Smooth muscle cell of the umbilical artery (primary cell): ENCODE results near the gene SOCS3. TPM values are rescaled to one million over a fixed set of nuclear protein-coding genes. Genes with fewer than 3 reads are reported as not detected.

ENCODE experiments used
- total RNA-seq: library from RNA; depleted of rRNA; stranded (reverse); fragments of >200 nt; gene quantifications from 2 replicates; pipeline ENCODE4 v1.2.3, GENCODE V29; 2014

Gene SOCS3
- 10.2 and 81.4 TPM in 2 replicates for total RNA-seq

GRCh38 chr17:78359997-78360370, at the start of gene SOCS3:
TSS of gene SOCS3 (minus strand) at chr17:78360077. CDS start at chr17:78359095, 982 bp downstream.

GRCh38 chr17:78378225-78379130, 18.6 kb upstream of the SOCS3 start, which contains the start of gene PGS1:
TSS of gene PGS1 (plus strand) at chr17:78378649. CDS start at chr17:78378666, 17 bp downstream.

Other genes starting within 250 kb of the SOCS3 start
- gene TMC6, start 231.3 kb downstream of the SOCS3 start, total RNA-seq, result 0.42 and 1.2 TPM in 2 replicates
- not detected in 2 replicates for gene TMC8, start 229.3 kb downstream of the SOCS3 start, total RNA-seq
- not detected in 2 replicates for gene C17orf99, start 213.7 kb downstream of the SOCS3 start, total RNA-seq
- 17.8 and 32.0 TPM in 2 replicates for gene SYNGR2, start 191.5 kb downstream of the SOCS3 start, total RNA-seq
- gene TK1, start 173.0 kb downstream of the SOCS3 start, total RNA-seq, result 15.1 and 45.9 TPM in 2 replicates
- gene AFMID, start 172.7 kb downstream of the SOCS3 start, total RNA-seq, result 24.6 and 26.4 TPM in 2 replicates
- 4.8 and 21.0 TPM in 2 replicates for gene BIRC5, start 145.8 kb downstream of the SOCS3 start, total RNA-seq
- gene TMEM235, start 128.4 kb downstream of the SOCS3 start, total RNA-seq, result not detected in 2 replicates
- 35.7 and 40.4 TPM in 2 replicates for gene PGS1, start 18.6 kb upstream of the SOCS3 start, total RNA-seq
- 0.30 TPM in 1 of 2 replicates, not detected in the other for gene DNAH17, start 217.3 kb upstream of the SOCS3 start, total RNA-seq